K562 (cell line): ENCODE measurements around the gene ARMC9.

Experiments
- CEBPG ChIP-seq, 3 experiments: fragments of 200-800 bp in 1 of 3; sonication (Bioruptor generic) in 1 of 3; sonication (generic) in 1 of 3; formaldehyde crosslinking in 1 of 3; IDR thresholded peaks in 2 of 3; conservative IDR thresholded peaks in 1 of 3; 2 replicates each; pipeline versions ENCODE4 v1.6.1 to v1.8.0; 2016 to 2022; ENCODE audit warnings: missing compliant biosample characterization in 2 of 3, missing genetic modification characterization in 2 of 3, mild to moderate bottlenecking in 1 of 3, missing genetic modification reagents in 1 of 3
- DMBX1 ChIP-seq: fragments of 250-450 bp; sonication (Bioruptor Pico); IDR thresholded peaks from 2 replicates; pipeline ENCODE4 v1.8.0; 2022; ENCODE audit warnings: inconsistent platforms, mild to moderate bottlenecking, moderate library complexity, borderline replicate concordance
- EP300 ChIP-seq: IDR thresholded peaks from 2 replicates; pipeline ENCODE4 v1.6.1; 2012; ENCODE audit warnings: low read length, improper control_type of control experiment
- FUS ChIP-seq: fragments of 200-400 bp; formaldehyde crosslinking; optimal IDR thresholded peaks from 2 replicates; pipeline ENCODE3; 2017; ENCODE audit warnings: low read depth, low read length
- HDGF ChIP-seq: fragments of 450-650 bp; IDR thresholded peaks from 2 replicates; pipeline ENCODE4 v1.6.1; 2016
- NFE2L1 ChIP-seq: fragments of 450-650 bp; IDR thresholded peaks from 2 replicates; pipeline ENCODE4 v1.6.1; 2016; ENCODE audit warnings: missing genetic modification characterization, low read depth, mild to moderate bottlenecking, missing compliant biosample characterization, moderate library complexity, borderline replicate concordance
- NFRKB ChIP-seq: fragments of 450-650 bp; IDR thresholded peaks from 2 replicates; pipeline ENCODE4 v1.6.1; 2016; ENCODE audit warnings: low read depth
- OTX1 ChIP-seq: fragments of 450-650 bp; formaldehyde crosslinking; IDR thresholded peaks from 2 replicates; pipeline ENCODE4 v1.4.0; 2022; ENCODE audit warnings: mild to moderate bottlenecking
- SIN3B ChIP-seq: fragments of 450-650 bp; IDR thresholded peaks from 2 replicates; pipeline ENCODE4 v1.6.1; 2017; ENCODE audit warnings: low read depth, mild to moderate bottlenecking, moderate library complexity
- UBTF ChIP-seq, 2 experiments: IDR thresholded peaks; 2 replicates each; pipeline ENCODE4 v1.6.1; 2012; ENCODE audit warnings: improper control_type of control experiment in 2 of 2, low read depth in 2 of 2, low read length in 2 of 2, borderline replicate concordance in 1 of 2
- ZSCAN29 ChIP-seq: fragments of 450-650 bp; IDR thresholded peaks from 2 replicates; pipeline ENCODE4 v1.6.1; 2017
- TF ChIP-seq, protein P1 (sequence below), 3 experiments: IDR thresholded peaks in 2 of 3; conservative IDR thresholded peaks in 1 of 3; 2 replicates each; pipeline ENCODE4 v1.5.1; 2011 to 2012; ENCODE audit warnings: low read length in 3 of 3, mild to moderate bottlenecking in 3 of 3, control low read depth in 2 of 3, improper control_type of control experiment in 1 of 3, inconsistent platforms in 1 of 3, low read depth in 1 of 3, mixed read lengths in 1 of 3, moderate library complexity in 1 of 3; ENCODE audit not compliant: insufficient read depth in 2 of 3

DNA sequence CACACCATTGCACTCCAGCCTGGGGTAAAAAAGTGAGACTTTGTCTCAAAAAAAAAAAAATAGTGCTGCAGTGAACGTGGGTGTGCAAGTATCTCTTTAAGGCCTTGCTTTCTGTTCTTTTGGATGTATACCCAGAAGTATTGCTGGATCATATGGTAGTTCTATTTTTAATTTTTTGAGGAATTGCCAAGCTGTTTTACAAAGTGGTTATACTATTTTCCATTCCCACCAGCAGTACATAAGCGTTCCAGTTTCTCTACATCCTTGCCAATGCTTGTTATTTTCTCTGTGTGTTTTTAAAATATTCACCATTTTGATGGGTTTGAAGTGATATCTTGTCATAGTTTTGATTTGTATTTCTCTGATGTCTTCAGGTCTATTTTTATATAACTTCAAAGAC lies 13.1 kb downstream of the ARMC9 start:
- TF ChIP-seq NFE2L1, result no peak
- TF ChIP-seq CEBPG (CRISPR knock-in tag; IDR thresholded peaks at IDR 0.05), result no peak
- no peak for TF ChIP-seq CEBPG (tag; conservative IDR thresholded peaks at IDR 0.05 in 1 of 2, IDR thresholded peaks at IDR 0.05 in 1 of 2)
- TF ChIP-seq FUS, result no peak
- no peak for TF ChIP-seq UBTF (IDR thresholded peaks at IDR 0.05; ENCODE audit: borderline replicate concordance in 1 of 2, low read depth in 2 of 2, low read length in 2 of 2)
- TF ChIP-seq OTX1, result no peak
- no peak for TF ChIP-seq NFRKB
- TF ChIP-seq, protein P1, sequence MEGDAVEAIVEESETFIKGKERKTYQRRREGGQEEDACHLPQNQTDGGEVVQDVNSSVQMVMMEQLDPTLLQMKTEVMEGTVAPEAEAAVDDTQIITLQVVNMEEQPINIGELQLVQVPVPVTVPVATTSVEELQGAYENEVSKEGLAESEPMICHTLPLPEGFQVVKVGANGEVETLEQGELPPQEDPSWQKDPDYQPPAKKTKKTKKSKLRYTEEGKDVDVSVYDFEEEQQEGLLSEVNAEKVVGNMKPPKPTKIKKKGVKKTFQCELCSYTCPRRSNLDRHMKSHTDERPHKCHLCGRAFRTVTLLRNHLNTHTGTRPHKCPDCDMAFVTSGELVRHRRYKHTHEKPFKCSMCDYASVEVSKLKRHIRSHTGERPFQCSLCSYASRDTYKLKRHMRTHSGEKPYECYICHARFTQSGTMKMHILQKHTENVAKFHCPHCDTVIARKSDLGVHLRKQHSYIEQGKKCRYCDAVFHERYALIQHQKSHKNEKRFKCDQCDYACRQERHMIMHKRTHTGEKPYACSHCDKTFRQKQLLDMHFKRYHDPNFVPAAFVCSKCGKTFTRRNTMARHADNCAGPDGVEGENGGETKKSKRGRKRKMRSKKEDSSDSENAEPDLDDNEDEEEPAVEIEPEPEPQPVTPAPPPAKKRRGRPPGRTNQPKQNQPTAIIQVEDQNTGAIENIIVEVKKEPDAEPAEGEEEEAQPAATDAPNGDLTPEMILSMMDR (IDR thresholded peaks at IDR 0.05 in 2 of 3, conservative IDR thresholded peaks at IDR 0.05 in 1 of 3; ENCODE audit: insufficient read depth in 2 of 3, low read depth in 1 of 3, low read length in 3 of 3), result no peak
- no peak for TF ChIP-seq HDGF
- no peak for TF ChIP-seq EP300
- TF ChIP-seq SIN3B, result no peak
- TF ChIP-seq DMBX1, result no peak
- TF ChIP-seq ZSCAN29, result no peak
